ENCODE results near the gene FBXO42.
"Not testable (repeated sequence)": the region's sequence is repeated elsewhere in the genome, so short reads cannot be mapped to it uniquely, and the experiment has no call there.

The FBXO42 gene

GRCh38 chr1:16221499-16221898 is 130.8 kb downstream of the FBXO42 start:
- no peak for DNase-seq (ENCODE audit: low read depth in 2 of 2)

DNA sequence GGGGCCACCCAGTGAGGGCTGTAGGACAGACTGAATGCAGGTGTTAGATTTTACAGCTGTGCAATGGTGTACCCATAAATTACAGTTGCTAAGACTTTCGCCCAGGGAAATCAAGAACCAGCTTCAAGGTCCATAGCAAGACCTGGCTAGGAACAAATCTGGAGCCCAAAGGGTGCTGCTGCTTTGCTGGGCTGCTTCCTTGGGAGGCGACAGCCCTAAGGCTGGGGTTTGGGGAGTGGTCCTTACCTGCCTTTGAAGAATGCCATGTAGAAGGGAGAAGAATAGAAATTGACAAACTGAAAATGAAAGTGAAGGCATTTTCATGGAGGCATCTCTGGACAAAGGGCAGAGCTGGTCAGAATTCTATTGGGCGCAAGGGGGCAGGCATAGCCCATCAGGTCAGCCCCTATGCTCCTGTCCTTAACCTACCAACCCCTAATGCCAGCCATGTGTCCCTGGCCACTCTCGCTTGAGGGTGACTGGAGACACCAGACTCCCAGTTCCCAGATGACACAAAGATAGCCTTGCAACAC is 132.2 kb downstream of the FBXO42 start:
- DNase-seq (ENCODE audit: low read depth in 2 of 2), result no peak

- DNase-seq (ENCODE audit: low read depth in 2 of 2), result no peak
Measured at GRCh38 chr1:16218674-16219071, 133.6 kb downstream of the FBXO42 start.

DNA sequence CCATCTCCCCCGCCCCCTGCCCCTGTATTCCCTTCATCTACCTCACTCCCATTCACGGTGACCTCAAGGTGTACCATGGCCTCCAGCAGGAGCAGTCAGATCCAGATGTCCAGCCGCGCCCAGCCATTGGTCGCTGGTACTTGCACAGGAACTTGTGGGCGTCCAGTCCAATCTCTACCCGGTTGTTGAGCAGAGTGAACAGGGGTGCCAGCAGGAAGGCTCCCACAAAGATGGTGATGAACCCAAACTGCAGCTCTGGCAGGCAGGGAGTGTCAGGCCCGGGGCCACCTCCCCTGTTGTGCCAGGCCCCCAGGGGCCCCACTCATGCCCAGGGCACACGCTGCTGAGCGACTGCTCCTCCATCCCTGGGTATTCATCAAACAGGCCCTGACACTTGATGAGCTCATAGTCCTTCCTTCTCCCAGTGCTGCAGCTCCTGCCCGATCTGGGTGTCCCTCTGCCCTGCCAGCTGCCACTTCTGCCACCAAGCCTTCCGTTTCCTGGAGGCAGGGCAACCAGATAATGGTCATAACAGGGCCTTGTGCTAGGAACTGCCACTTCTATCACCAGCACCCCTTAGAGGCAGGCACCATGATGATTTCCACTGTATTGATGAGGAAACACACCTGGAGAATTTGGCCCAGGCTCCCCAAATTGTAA is 134.1 kb downstream of the FBXO42 start:
- DNase-seq (ENCODE audit: low read depth in 2 of 2), result no peak

DNA sequence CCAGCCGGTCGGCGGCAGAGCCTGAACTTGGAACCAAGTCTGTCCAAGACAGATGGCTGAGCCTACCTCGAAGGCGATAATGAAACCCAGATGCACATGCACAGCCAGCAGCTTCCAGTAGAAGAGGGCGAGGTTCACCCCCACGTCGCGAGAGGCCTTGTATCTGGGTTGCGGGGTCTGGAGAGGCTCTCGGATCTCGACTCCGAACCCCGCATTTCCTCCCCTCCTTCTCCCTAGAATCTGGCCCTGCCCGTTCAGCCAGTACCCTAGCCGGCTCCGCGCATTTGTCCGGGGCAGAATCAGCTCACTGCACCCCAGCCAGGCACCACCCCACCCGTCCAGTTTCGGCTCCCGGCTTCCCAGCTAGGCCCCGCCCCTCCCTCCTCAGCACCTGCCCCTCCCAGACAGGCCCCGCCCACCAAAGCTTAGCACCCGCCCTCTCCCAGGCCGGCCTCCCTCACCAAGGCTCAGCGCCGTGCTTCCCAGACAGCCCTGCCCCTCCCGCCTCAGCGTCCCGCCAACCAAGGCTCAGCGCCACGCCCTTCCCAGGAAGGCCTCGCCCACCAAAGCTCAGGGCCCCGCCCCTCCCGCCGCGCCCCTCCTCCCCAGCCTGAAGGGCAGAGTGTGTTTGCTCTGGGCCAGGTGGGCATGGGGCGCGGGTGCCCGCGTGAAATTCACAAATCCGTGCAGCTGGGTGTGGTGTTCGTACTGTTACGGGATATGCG is 135.1 kb downstream of the FBXO42 start:
- peak; percentile 83 to 87 for DNase-seq (ENCODE audit: low read depth in 2 of 2)

DNA sequence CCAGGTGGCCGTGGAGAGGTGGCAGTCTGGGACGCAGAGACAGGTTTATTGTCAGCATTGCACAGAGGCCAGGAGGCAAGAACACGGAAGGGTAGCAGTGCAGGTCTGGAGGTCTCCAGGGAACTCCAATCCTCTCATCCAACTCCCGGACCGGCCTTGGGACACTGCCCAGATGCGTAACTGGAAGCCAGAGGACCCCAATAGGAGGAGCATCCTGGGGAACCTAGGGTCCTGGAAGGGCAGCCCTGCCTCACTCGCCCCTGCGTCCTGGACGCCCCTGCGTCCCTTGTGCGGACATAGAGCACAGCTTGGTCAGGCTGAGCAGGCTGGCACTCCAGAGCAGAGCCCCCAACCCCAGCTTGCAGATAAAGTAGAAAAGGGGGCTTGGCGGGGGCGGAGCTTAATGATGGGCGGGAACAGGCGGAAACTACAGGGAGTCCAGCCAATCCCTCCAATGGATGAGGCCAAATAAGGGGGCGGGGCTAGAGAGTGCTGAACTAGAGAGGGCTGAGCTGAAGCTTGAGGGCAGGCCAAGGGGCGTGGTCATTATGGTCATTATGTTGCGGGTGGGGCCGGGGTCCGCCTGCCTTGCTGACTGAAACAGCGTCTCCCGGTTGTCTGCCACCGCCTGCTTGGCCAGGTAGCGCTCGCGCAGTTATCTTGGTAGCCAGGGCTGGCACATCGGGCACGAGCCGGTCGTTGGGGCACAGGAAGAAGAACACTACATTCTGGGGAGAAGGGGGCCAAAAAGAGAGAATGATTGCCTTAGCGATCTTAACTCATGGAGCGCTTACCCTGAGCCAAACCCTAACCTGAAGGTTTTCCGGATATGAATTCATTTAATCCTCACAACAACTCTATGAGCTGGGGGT is 136.2 kb downstream of the FBXO42 start:
- peak in 1 of 2 donors; percentile 22 for DNase-seq (ENCODE audit: low read depth in 2 of 2)

DNA sequence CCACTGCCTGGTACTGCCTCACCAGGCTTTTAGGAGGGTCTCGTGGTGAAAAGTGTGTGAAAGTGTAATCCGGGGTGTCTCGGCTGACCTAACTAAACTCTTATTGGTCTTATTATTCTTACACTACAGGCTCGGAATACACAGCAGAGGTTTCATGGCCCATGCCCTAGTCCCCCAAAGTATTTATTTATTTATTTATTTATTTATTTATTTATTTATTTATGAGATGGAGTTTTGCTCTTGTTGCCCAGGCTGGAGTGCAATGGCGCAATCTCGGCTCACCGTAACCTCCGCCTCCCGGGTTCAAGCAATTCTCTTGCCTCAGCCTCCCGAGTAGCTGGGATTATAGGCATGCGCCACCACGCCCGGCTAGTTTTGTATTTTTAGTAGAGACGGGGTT is 137.0 kb downstream of the FBXO42 start:
- not testable (repeated sequence) for DNase-seq (ENCODE audit: low read depth in 2 of 2)

- not testable (repeated sequence) for DNase-seq (ENCODE audit: low read depth in 2 of 2)
Measured at GRCh38 chr1:16213544-16213943, 138.7 kb downstream of the FBXO42 start.

DNA sequence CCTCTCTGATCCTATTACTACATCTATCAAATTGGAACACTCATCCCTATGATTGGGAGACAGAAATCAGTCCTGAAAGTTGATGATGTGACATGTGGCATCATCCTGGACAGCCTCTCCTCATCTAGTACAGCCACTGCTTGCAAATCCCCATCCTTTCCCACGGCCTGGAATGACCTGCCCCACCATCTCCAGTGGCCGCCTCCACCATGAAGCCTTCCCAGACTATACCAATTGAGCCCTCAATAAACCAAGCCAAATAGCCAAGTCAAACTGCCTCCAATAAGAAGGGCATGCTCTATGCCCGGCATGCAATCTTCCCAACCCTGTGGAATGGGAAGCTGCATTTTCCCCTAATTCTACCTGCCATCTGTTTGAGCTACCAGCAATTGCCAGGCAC is 139.3 kb downstream of the FBXO42 start:
- no peak for DNase-seq (ENCODE audit: low read depth in 2 of 2)

DNA sequence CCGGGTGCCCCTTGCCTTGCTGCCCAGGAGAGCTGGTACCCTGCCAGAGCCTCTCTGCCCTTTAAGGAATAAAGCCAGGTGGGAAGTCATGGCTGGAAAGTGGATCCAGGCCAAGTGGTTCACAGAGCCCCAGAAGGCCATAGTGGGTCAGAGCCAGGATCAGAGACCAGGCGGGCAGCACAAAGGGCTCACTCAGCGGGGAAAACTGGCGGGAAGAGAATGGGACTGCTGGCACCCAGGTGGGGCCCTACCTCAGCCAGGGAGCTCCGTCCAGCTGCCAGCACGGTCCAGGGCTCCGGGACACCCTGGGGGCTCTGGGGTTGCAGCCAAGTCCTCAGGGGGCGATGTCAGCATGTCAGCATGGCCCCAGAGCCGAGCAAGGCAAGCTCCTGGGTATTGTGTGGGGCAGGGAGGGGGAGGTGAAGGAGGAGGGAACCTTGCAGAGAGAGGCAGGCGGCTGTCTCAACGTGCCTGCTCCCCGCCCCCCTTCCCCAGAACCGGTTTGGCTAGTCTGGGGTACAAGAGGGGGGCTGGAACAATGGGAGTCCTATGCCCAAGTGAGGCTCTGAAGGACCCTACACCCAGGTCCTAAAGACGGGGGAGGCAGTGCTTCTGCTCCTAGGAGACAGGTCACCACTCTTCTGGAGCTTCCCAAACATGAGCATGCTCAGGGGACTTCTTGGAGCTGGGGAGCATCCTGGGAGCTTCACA is 139.9 kb downstream of the FBXO42 start, which contains the start of gene ARHGEF19:
ARHGEF19 (minus strand) TSS at position 402 of the 711 bp plus-strand sequence. CDS start 3,598 bp downstream, outside the sequence.
- DNase-seq (ENCODE audit: low read depth in 2 of 2), result no peak

- DNase-seq (ENCODE audit: low read depth in 2 of 2), result no peak
Measured at GRCh38 chr1:16211824-16212223, 140.5 kb downstream of the FBXO42 start.

DNA sequence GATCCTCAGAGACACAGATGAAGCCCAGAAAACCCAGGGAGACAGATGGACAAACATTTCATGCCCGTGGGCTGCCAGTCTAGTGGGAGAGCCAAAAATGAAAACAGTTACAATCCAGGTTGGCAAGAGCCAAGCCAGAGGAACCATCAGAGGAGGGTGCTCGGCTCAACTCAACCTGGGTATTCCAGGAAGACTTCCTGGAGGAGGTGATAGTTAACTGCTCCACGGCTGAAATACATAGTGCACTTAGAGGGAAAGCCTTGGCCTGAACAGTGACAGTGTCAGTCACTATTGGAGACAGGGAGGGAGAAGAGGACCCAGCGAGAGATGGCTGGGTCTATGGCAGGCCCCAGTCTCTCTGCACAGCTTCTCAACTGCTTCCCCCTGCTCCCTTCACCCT is 141.7 kb downstream of the FBXO42 start:
- DNase-seq (ENCODE audit: low read depth in 2 of 2), result no peak

DNA sequence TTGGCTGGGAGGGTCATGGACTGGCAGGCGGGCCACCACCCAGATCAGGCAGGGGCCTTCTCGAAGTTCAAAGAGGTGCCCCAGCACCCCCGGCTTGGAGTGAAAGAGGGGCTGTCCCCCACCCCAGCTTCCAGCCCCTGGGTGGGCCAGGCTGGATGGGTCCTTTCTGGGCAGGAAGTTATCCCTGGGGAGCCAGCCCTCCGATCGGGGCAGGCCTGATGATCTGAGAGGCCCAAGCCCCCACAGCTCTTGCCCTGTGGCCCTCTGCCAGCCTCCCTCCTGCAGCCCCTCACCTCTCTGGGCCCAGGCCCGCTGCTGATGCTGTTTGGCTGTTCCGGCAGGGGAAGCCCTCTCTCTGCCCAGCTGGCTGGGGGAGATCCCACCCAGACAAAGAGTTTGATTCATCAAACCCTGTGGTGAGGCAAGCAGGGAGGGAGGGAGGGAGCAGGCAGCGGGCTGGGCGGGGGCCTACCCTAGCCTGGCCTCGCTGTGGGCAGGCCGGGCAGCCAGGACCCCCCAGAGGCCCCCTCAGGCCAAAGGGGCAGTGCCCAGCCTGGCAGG is 142.4 kb downstream of the FBXO42 start:
- no peak for DNase-seq (ENCODE audit: low read depth in 2 of 2)

DNA sequence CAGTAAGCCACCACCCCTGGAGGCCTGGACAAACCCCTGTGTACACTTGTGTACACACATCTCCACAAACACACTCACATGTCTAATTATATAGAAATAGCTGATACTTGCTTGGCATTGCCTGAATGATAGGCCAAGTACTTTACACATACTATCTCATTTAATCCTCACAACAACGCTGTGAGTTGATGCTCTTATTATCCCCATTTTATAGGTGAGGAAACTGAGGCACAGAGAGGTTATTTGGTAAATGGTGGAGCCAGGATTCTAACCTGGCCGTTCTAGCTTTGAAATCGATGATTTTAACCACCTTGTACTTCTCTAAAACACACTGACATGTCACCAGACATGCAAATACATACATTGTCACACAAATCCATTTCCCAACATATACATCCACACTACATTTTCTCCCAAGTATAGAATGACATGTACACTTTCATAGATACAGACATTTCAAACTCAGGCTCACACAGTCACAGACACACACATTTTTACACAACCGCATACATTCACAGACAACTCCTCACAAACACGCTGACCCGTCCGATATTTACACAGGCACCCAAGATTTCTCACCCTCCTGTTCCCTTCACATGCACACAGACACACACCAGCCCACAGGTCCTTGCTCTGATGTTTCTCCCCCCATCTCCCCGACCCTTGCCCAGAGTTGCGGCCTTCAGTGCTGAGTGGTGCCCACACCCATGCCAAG is 143.0 kb downstream of the FBXO42 start:
- DNase-seq (ENCODE audit: low read depth in 2 of 2), result no peak

GRCh38 chr1:16208270-16208987 is 143.9 kb downstream of the FBXO42 start:
- no peak for DNase-seq (ENCODE audit: low read depth in 2 of 2)

DNA sequence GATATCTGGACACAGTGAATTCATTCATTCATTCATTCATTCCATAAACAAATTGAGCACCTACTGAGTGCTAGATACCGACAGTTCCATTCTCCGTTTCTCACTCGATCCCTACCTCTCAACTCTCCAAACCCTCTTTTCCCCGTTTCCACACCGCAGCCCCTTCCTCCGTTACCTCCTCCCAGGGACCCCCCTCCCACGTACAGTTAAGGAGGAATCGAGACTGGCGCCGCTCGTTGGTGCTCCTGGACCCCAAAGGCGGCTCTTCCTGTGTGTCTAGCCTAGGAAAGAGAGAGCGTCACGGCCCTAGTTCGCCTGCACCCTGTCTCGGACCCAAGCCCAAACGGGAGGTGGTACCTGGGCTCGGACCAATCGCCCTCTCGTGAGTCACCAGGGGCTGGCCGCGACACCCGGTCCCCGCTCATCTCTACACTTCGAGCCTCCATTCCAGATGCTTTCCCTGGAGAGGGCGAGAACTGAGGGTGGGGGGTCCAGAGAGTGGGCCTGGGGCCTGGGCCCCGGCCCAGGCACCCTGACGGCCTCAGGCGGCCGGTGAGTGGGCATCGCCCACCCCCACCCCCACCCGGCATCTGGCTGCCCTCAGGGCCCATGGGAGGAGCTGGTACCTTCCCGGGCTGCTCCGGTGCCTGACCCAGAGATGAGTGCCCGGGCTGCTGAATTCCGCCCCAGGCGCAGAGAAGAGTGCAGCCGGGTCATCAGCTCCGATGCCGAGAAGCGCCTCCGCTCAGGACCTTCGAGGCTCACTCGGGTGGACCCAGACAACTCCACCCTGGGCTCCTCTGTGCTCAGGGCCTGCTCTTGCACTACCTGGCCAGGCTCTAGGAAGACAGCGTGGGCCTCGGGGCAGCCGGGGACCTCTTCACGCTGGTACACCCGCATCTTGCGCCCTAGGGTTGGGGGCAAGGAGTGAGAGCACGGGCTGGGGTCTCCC is 144.7 kb downstream of the FBXO42 start:
- DNase-seq (ENCODE audit: low read depth in 2 of 2), result no peak

GRCh38 chr1:16206547-16207317 is 145.5 kb downstream of the FBXO42 start:
- DNase-seq (ENCODE audit: low read depth in 2 of 2), result peak; percentile 79 to 86
